Right ventricle myocardium inferior (tissue), 1 donor: ENCODE data around the gene OR4F6. TPM values are rescaled to one million over a fixed set of nuclear protein-coding genes. Genes with fewer than 3 reads are reported as not detected.

Experiments used
- ATAC-seq: fragments of 200-7000 bp; cut with Tn5 transposase; one replicate; pipeline ENCODE4 v1.9.1; 2020; ENCODE audit warnings: mild to moderate bottlenecking, moderate library complexity
- DNase-seq: peaks from one replicate; pipeline ENCODE4 v3.0.0; 2021; ENCODE audit errors: missing footprints
- intact Hi-C: fragments of 100-400 bp; cut with DNase I; formaldehyde crosslinking; loops from one replicate; pipeline ENCODE4 v1.11.0; 2022
- total RNA-seq: library from RNA; stranded (reverse); fragmentation: NEBNext Ultra II Directional; extraction: Animal tissue kit (Norgen Biotek cat#: 25700); gene quantifications from one replicate; pipeline ENCODE4 v1.2.1, GENCODE V29; 2021
- donor health status: DM: no; HTN: yes; CAD: no; lungs with severe emphysema.

Gene OR4F6
- total RNA-seq, 1 donor from 2014 or later: not detected

GRCh38 chr15:101799665-101800064, 3.6 kb upstream of the OR4F6 start:
- intact Hi-C loops: no loop called here
- DNase-seq: no peak
- no peak for ATAC-seq

DNA sequence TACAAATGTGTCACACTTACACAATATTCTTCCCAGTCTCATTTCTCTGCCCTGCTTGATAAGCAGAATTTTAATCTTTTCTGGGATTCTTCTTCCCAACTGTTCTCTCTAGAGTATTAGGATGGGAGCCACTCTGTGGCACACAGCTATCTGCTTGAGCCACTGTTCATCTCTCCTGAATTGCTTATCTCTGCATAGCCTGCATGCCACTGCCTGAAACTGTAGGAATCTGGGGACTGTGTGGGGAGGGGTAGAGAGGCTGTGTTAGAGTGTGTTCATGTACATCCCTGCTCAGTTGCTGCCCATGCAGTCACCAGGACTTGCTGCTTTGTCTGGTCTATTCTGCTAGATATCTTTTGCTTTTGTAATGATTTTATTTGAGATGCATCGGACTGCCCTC, 2.3 kb upstream of the OR4F6 start:
- intact Hi-C loops: no loop called here

GRCh38 chr15:101803676-101804075, 367 bp downstream of the OR4F6 start:
- DNase-seq (no peak), ATAC-seq (no peak)
- intact Hi-C loops: no loop called here

More for the DNA sequence above, 2.3 kb upstream of the OR4F6 start:
- DNase-seq (no peak), ATAC-seq (no peak)

GRCh38 chr15:101804375-101804774, 1.1 kb downstream of the OR4F6 start:
- DNase-seq (no peak), ATAC-seq (no peak)
- intact Hi-C loops: no loop called here

GRCh38 chr15:101804941-101805340, 1.6 kb downstream of the OR4F6 start:
- ATAC-seq (no peak), DNase-seq (no peak)
- intact Hi-C loops: no loop called here

- intact Hi-C loops: no loop called here
Measured at GRCh38 chr15:101805605-101806345, 2.5 kb downstream of the OR4F6 start.

DNA sequence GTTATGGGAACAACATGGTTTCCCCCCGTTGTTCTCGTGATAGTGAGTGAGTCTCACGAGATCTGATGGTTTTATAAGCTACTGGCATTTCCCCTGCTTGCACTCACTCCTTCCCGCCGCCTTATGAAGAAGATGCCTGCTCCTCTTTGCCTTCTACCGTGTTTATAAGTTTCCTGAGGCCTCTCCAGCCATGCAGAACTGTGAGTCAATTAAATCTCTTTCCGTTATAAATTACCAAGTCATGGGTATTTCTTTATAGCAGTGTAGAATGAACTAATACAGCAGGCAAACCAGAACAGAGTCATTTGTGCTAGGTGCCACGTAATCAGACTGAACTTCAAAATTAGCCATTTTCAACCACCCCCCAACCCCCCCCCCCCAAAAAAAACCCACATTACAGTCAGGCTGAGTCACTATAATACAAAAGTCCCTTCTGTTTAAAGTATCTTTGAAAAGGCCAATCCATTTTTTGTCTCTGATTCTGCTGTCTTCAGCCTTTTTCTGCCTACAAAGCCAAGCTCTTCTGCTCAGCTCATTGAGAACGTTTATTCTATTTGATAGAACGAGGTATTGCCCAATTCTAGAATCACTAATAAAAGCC, 4.1 kb downstream of the OR4F6 start:
- DNase-seq (no peak), ATAC-seq (no peak)
- intact Hi-C loops: no loop called here

More at GRCh38 chr15:101805605-101806345, 2.5 kb downstream of the OR4F6 start:
- no peak for ATAC-seq
- no peak for DNase-seq

- ATAC-seq: no peak
- intact Hi-C loops: no loop called here
Measured at GRCh38 chr15:101808201-101808600, 4.9 kb downstream of the OR4F6 start.

GRCh38 chr15:101810456-101810855, 7.1 kb downstream of the OR4F6 start:
- intact Hi-C loops: no loop called here
- ATAC-seq: no peak
- no peak for DNase-seq

More at GRCh38 chr15:101808201-101808600, 4.9 kb downstream of the OR4F6 start:
- DNase-seq: no peak

GRCh38 chr15:101810876-101811275, 7.6 kb downstream of the OR4F6 start:
- intact Hi-C loops: no loop called here
- no peak for ATAC-seq
- no peak for DNase-seq

DNA sequence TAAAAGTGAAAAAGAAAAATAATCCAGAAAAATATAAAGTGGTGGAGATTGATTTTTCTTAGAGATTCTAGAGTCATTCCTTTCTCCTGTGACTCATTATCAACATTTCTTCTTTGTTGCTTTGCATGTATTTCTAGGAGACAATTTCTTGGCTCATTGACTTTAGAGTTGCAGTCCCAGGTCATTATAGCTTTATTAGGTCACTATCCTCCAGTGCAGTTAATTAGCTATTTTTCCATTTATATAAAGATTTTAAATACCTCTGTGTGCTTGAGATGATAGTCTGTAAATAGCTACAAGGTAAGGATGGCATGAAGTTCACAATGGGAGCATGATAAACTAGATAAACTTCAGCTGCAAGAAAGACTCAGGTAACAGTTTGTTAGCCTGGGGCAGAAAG, 8.6 kb downstream of the OR4F6 start, which contains the start of gene OR4F15:
TSS of gene OR4F15 (plus strand) at position 301 of the 400 bp plus-strand sequence. CDS start 5,985 bp downstream, outside the sequence.
- ATAC-seq: no peak
- no peak for DNase-seq
- intact Hi-C loops: no loop called here

DNA sequence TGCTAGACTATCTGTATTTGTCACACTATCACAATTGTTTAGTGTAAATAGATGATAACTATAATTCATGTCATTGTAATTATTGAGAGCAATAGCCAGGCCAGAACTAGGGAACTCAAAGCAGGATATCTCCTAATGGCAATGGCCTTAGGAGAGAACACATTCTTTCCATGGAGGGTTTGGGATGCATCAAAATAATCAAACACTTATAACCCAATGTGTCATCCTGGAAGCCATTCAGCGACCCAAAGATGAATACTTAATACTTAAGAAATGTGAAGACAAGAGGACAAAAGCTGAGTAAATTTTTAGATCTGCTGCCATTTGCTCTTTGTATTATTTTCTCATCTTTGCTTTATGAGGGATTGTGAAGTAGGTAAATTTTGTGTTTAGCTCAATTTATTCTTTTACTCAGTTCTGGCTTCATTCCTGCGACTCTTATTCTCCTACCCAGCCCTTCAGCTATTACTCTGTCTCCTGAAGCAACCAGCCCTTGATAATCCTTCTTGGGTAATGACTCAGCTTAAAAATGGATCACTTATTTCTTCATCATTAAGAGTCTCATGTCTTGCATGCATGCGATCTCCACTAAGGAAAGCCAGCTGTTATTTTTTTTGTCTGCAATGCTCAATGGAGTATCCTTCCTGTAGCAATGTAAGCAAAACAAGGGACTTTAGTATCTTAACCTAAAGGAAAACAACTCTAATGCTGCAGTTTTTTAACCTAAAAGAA, 10.7 kb downstream of the OR4F6 start:
- DNase-seq (no peak), ATAC-seq (no peak)
- intact Hi-C loops: no loop called here

- ATAC-seq (no peak), DNase-seq (no peak)
- intact Hi-C loops: no loop called here
Measured at GRCh38 chr15:101820781-101821180, 17.5 kb downstream of the OR4F6 start.

DNA sequence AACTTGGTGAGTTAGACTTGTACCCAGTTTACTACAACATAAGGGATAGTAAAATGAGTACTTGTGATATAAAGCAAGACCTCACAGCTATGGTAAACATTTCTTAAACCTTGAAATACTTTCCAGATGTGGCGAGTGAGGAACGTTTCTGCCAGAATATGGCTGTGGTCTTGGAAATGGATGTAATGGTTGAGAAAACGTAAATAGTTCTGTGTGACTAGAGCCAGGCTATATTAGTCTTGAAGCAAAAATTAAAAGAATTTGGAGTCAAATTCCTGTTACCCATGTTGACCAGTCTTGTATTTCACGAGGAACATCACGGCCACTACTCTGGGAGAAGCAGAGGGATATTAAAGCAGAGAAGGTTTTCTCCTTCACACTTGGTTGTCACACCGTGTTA, 23.9 kb downstream of the OR4F6 start:
- DNase-seq (no peak), ATAC-seq (no peak)
- intact Hi-C loops: no loop called here

DNA sequence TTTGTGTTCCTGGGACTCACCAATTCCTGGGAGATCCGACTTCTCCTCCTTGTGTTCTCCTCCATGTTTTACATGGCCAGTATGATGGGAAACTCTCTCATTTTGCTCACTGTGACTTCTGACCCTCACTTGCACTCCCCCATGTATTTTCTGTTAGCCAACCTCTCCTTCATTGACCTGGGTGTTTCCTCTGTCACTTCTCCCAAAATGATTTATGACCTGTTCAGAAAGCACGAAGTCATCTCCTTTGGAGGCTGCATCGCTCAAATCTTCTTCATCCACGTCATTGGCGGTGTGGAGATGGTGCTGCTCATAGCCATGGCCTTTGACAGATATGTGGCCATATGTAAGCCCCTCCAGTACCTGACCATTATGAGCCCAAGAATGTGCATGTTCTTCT, 25.5 kb downstream of the OR4F6 start:
- no peak for DNase-seq
- no peak for ATAC-seq
- intact Hi-C loops: no loop called here

GRCh38 chr15:101841656-101842055, 38.3 kb downstream of the OR4F6 start:
- no peak for DNase-seq
- no peak for ATAC-seq
- intact Hi-C loops: no loop called here

DNA sequence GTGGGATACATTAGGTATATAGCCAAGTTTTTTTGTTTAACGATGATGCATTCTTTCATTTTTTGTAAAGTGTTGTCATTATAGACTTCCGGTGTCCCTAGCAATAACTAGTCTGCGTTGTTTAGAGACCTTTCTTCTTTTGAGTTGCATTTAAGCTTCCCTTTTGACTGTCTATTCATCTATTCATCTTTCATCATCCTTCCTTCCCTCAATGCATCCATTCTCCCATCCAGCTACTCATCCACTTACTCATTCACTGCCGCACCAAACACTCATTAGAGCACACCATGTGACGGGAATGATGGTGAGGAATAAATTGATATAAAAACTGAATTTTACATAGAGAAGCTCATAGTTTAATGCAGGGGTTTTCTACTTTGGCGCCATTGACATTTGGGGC, 41.6 kb downstream of the OR4F6 start:
- intact Hi-C loops: no loop called here

GRCh38 chr15:101852356-101852755, 49.0 kb downstream of the OR4F6 start:
- intact Hi-C loops: no loop called here
- DNase-seq (no peak), ATAC-seq (no peak)

More for the DNA sequence above, 41.6 kb downstream of the OR4F6 start:
- DNase-seq (no peak), ATAC-seq (no peak)
